ENCODE results near the gene PRICKLE2.

Gene PRICKLE2

GRCh38 chr3:64144241-64144900 is 80.9 kb downstream of the PRICKLE2 start:
- no peak for TF ChIP-seq CTCF (IDR thresholded peaks at IDR 0.05; ENCODE audit: control extremely low read depth, extremely low read depth, low read depth, missing control alignments)
- DNase-seq (ENCODE audit: extremely low spot score): no peak
- ChIA-PET POLR2A (no interaction called here), CTCF (no interaction called here)

- POLR2A ChIA-PET: no interaction called here
- no peak for DNase-seq (ENCODE audit: extremely low spot score)
- TF ChIP-seq CTCF (IDR thresholded peaks at IDR 0.05; ENCODE audit: control extremely low read depth, extremely low read depth, low read depth, missing control alignments): no peak
- CTCF ChIA-PET: no interaction called here
These were observed 81.7 kb downstream of the PRICKLE2 start for GRCh38 chr3:64143409-64144130.

GRCh38 chr3:64141476-64141875 is 83.8 kb downstream of the PRICKLE2 start:
- TF ChIP-seq CTCF (IDR thresholded peaks at IDR 0.05; ENCODE audit: control extremely low read depth, extremely low read depth, low read depth, missing control alignments): no peak
- ChIA-PET POLR2A (no interaction called here), CTCF (interaction anchor here (1.6 kb wide), 1 partner anchor 10 kb away, joined by 5 read pairs; no protein-coding TSS in a partner anchor)
- DNase-seq (ENCODE audit: extremely low spot score): no peak

- no peak for TF ChIP-seq CTCF (IDR thresholded peaks at IDR 0.05; ENCODE audit: control extremely low read depth, extremely low read depth, low read depth, missing control alignments)
- POLR2A ChIA-PET: no interaction called here
These were observed 84.6 kb downstream of the PRICKLE2 start for GRCh38 chr3:64140651-64141050.

GRCh38 chr3:64138656-64139375 is 86.5 kb downstream of the PRICKLE2 start:
- no peak for TF ChIP-seq CTCF (IDR thresholded peaks at IDR 0.05; ENCODE audit: control extremely low read depth, extremely low read depth, low read depth, missing control alignments)
- no peak for DNase-seq (ENCODE audit: extremely low spot score)
- POLR2A ChIA-PET: no interaction called here
- CTCF ChIA-PET: no interaction called here

More at GRCh38 chr3:64140651-64141050, 84.6 kb downstream of the PRICKLE2 start:
- CTCF ChIA-PET: interaction anchor here (1.2 to 1.6 kb wide), 2 partner anchors 9 to 20 kb away, joined by 3 to 5 read pairs; no protein-coding TSS in a partner anchor
- no peak for DNase-seq (ENCODE audit: extremely low spot score)

GRCh38 chr3:64138046-64138445 is 87.2 kb downstream of the PRICKLE2 start:
- DNase-seq (ENCODE audit: extremely low spot score): no peak
- TF ChIP-seq CTCF (IDR thresholded peaks at IDR 0.05; ENCODE audit: control extremely low read depth, extremely low read depth, low read depth, missing control alignments): no peak
- ChIA-PET POLR2A (no interaction called here), CTCF (no interaction called here)
